WTC11 (cell line): Measurements from ENCODE around the gene RHOBTB3.

Source experiments
- CTCF ChIP-seq: fragments of 200-600 bp; IDR thresholded peaks from 2 replicates; pipeline ENCODE4 v1.8.0; 2022; ENCODE audit warnings: antibody characterized with exemption
- TF ChIP-seq, protein P1 (sequence below): sonication (generic); formaldehyde crosslinking; IDR thresholded peaks from 2 replicates; pipeline ENCODE4 v1.8.0; 2022; ENCODE audit warnings: mild to moderate bottlenecking, missing genetic modification reagents

- TF ChIP-seq, protein P1, sequence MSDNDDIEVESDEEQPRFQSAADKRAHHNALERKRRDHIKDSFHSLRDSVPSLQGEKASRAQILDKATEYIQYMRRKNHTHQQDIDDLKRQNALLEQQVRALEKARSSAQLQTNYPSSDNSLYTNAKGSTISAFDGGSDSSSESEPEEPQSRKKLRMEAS (CRISPR knock-in tag) = no peak
- no peak for TF ChIP-seq CTCF
Observed at GRCh38 chr5:95839658-95840057, 108.5 kb downstream of the RHOBTB3 start.
